PC-3 (cell line): ENCODE data around the gene TTLL12. TPM values are rescaled to one million over a fixed set of nuclear protein-coding genes. Genes with fewer than 3 reads are reported as not detected.

ENCODE experiments used
- ATAC-seq: fragments of 200-7000 bp; cut with Tn5 transposase; 2 replicates; pipeline ENCODE4 v1.9.1; 2020; ENCODE audit warnings: mild to moderate bottlenecking, moderate library complexity
- BruUV-seq: library from RNA; stranded (reverse); fragments of 400-500 nt; replicated peaks from 2 replicates; lab custom pipeline; 2021; lab: Mats Ljungman, UMichigan
- CTCF ChIA-PET: fragments of 300-600 bp; sonication (Branson Sonifier 250); formaldehyde crosslinking; loops from one replicate; lab custom pipeline; 2022; ENCODE audit warnings: antibody characterized with exemption; lab: Charles Lee
- POLR2A ChIA-PET: fragments of 300-600 bp; sonication (Branson Sonifier 250); formaldehyde crosslinking; loops from one replicate; lab custom pipeline; 2022; ENCODE audit warnings: antibody characterized with exemption; ENCODE audit not compliant: unreplicated experiment; lab: Charles Lee
- DNase-seq: peaks from one replicate; pipeline ENCODE4 v3.0.0-alpha.2; 2015
- H2AFZ ChIP-seq: fragments of 300-600 bp; sonication (generic); 2 replicates; pipeline ENCODE4 v1.6.0; 2016; ENCODE audit warnings: antibody characterized with exemption, low read length
- H3F3A ChIP-seq: fragments of 300-600 bp; sonication (generic); one replicate; pipeline ENCODE4 v1.6.0; 2017; ENCODE audit warnings: antibody characterized with exemption, low read length, control low read depth, mild to moderate bottlenecking; ENCODE audit not compliant: unreplicated experiment
- H3K27ac ChIP-seq: fragments of 300-600 bp; sonication (generic); 2 replicates; pipeline ENCODE4 v1.5.1; 2016; ENCODE audit warnings: mild to moderate bottlenecking, low read length
- H3K27me3 ChIP-seq: fragments of 300-600 bp; sonication (generic); 2 replicates; pipeline ENCODE4 v1.6.1; 2016; ENCODE audit warnings: low read length, mixed read lengths
- H3K36me3 ChIP-seq: fragments of 300-600 bp; sonication (generic); 2 replicates; pipeline ENCODE4 v1.6.1; 2016; ENCODE audit warnings: low read depth, mixed run types, low read length, mixed read lengths
- H3K4me1 ChIP-seq: fragments of 300-600 bp; sonication (generic); 2 replicates; pipeline ENCODE4 v1.5.1; 2016; ENCODE audit warnings: low read length; ENCODE audit not compliant: insufficient read depth
- H3K4me2 ChIP-seq: fragments of 300-600 bp; sonication (generic); 2 replicates; pipeline ENCODE4 v1.6.0; 2016; ENCODE audit warnings: low read length
- H3K4me3 ChIP-seq: fragments of 300-600 bp; sonication (generic); 2 replicates; pipeline ENCODE4 v1.5.1; 2016; ENCODE audit warnings: mild to moderate bottlenecking, low read length, mixed read lengths
- H3K79me2 ChIP-seq: fragments of 300-600 bp; sonication (generic); 2 replicates; pipeline ENCODE4 v1.6.1; 2017; ENCODE audit warnings: low read length, mixed read lengths
- H3K9ac ChIP-seq: fragments of 300-600 bp; sonication (generic); 2 replicates; pipeline ENCODE4 v1.6.0; 2016; ENCODE audit warnings: mild to moderate bottlenecking, low read length
- H3K9me2 ChIP-seq: fragments of 300-600 bp; sonication (generic); replicated peaks from 2 replicates; pipeline ENCODE4 v1.6.1; 2016; ENCODE audit warnings: mixed run types, low read length, mixed read lengths
- H3K9me3 ChIP-seq: fragments of 300-600 bp; sonication (generic); 2 replicates; pipeline ENCODE4 v1.6.1; 2016; ENCODE audit warnings: low read length, mixed read lengths
- H4K20me1 ChIP-seq: fragments of 300-600 bp; sonication (generic); 2 replicates; pipeline ENCODE4 v1.6.1; 2016; ENCODE audit warnings: low read length, mixed read lengths
- EZH2 ChIP-seq: fragments of 300-600 bp; sonication (generic); IDR thresholded peaks from one replicate; pipeline ENCODE4 v1.6.1; 2017; ENCODE audit warnings: antibody characterized with exemption, mild to moderate bottlenecking, low read length; ENCODE audit not compliant: unreplicated experiment
- EZH2phosphoT487 ChIP-seq: fragments of 300-600 bp; sonication (generic); IDR thresholded peaks from 2 replicates; pipeline ENCODE4 v1.6.1; 2018; ENCODE audit warnings: mild to moderate bottlenecking, antibody characterized with exemption, low read length, borderline replicate concordance
- intact Hi-C: fragments of 100-400 bp; cut with micrococcal nuclease; formaldehyde crosslinking; loops from 2 replicates; pipeline ENCODE4 v1.9.0; 2023
- total RNA-seq: library from RNA; depleted of rRNA; stranded (reverse); fragments of >200 nt; gene quantifications from 2 replicates; pipeline ENCODE4 v1.2.3, GENCODE V29; 2014
- TF ChIP-seq, protein P1 (sequence below): fragments of 300-600 bp; sonication (generic); conservative IDR thresholded peaks from 2 replicates; pipeline ENCODE4 v1.5.1; 2017; ENCODE audit warnings: antibody characterized with exemption, low read depth, mild to moderate bottlenecking, low read length

The TTLL12 gene
- total RNA-seq, 1 experiment from 2014 or later, result 48.9 TPM

DNA sequence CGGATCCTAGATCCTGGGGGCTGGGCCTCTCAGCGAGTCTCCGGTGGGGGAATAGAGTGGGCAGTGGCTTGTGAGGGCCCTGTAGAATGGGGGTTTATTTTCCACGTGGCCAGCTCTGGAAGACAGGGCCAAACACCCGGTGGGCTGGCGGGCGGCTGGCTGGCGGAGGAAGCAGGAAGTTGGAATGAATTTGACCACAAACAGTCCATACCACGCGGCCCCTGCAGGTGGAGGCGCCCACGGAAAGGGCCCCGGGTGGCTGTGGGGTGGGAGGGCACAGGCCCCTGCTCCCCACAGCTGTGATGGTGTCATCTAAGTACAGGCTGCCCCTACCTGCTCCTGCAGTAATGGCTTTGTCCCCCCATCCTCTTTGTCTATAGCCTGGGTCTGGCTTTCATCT is 58.8 kb downstream of the TTLL12 start:
- H4K20me1 ChIP-seq, result no peaks in the 10 kb centered on the region
- TF ChIP-seq EZH2phosphoT487 (no peak), EZH2 (no peak)
- TF ChIP-seq, protein P1, sequence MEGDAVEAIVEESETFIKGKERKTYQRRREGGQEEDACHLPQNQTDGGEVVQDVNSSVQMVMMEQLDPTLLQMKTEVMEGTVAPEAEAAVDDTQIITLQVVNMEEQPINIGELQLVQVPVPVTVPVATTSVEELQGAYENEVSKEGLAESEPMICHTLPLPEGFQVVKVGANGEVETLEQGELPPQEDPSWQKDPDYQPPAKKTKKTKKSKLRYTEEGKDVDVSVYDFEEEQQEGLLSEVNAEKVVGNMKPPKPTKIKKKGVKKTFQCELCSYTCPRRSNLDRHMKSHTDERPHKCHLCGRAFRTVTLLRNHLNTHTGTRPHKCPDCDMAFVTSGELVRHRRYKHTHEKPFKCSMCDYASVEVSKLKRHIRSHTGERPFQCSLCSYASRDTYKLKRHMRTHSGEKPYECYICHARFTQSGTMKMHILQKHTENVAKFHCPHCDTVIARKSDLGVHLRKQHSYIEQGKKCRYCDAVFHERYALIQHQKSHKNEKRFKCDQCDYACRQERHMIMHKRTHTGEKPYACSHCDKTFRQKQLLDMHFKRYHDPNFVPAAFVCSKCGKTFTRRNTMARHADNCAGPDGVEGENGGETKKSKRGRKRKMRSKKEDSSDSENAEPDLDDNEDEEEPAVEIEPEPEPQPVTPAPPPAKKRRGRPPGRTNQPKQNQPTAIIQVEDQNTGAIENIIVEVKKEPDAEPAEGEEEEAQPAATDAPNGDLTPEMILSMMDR, result no peak
- ATAC-seq (no peak), DNase-seq (no peak)
- H3K4me2 ChIP-seq, result peak overlapping the region; percentile 84
- ChIA-PET POLR2A (interaction anchor here (0.6 kb wide), 1 partner anchor 13 kb away, joined by 7 read pairs; no protein-coding TSS in a partner anchor), CTCF (no interaction called here)
- no TSS peak for BruUV-seq
- no peaks in the 10 kb centered on the region for H3K9me3 ChIP-seq
- H3K9ac ChIP-seq, result peak overlapping the region; percentile 96
- H3K9me2 ChIP-seq, result no peaks in the 10 kb centered on the region
- no peaks in the 10 kb centered on the region for H3K27me3 ChIP-seq
- H3K36me3 ChIP-seq, result no peaks in the 10 kb centered on the region; the same call in 1 of the 2 replicates
- no peaks in the 10 kb centered on the region for H3F3A ChIP-seq
- H2AFZ ChIP-seq, result no peak overlapping the region
- peaks cover 12% of the 10 kb centered on the region for H3K79me2 ChIP-seq
- peaks cover 36% of the 10 kb centered on the region for H3K4me1 ChIP-seq
- peak overlapping the region; percentile 100 for H3K27ac ChIP-seq
- intact Hi-C loops, result no loop called here
- peak overlapping the region; percentile 44; the same call in 1 of the 2 replicates for H3K4me3 ChIP-seq

DNA sequence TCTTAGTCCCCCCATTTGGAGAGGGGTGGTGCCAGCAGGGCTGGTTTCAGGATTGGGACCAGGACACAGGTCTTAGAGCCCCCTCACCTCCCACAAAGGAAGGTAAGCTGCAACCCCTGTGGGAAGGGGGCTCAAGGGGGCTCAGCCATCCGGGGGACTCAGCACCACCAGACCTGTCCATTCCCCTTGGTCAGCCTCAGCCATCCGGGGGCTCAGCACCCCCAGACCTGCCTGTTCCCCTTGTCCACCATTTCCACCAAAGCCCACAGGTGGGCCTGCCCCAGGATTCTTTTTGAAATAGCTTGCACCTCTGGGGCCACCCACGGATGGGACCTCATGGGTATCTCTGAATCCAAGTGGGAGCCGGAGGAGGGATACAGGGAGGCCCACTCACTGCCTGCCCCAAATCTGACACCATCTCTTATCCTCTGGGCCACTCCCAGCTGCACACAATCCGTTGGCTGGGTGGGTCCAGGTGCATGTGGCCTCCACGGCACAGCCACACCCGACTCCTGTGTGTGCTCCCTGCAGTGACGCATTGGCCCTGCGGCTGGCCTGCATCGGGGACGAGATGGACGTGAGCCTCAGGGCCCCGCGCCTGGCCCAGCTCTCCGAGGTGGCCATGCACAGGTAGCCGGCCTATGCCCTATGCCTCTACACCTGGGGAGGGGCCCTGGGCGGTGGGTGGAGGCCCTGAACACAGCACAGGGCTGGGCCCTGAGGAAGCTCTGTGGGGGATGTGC is 59.6 kb downstream of the TTLL12 start:
- no peaks in the 10 kb centered on the region for H4K20me1 ChIP-seq
- H3K9ac ChIP-seq, result peak overlapping the region; percentile 96
- intact Hi-C loops, result no loop called here
- H3K27ac ChIP-seq, result peak overlapping the region; percentile 100
- H3K36me3 ChIP-seq, result no peaks in the 10 kb centered on the region
- POLR2A ChIA-PET, result interaction anchor here (0.5 kb wide), 1 partner anchor 10 kb away, joined by 7 read pairs; no protein-coding TSS in a partner anchor
- peaks cover 12% of the 10 kb centered on the region for H3K79me2 ChIP-seq
- TF ChIP-seq EZH2 (no peak), EZH2phosphoT487 (no peak)
- TF ChIP-seq, protein P1, result no peak
- peak; percentile 89 for DNase-seq
- no peaks in the 10 kb centered on the region for H3K9me3 ChIP-seq
- CTCF ChIA-PET, result no interaction called here
- peak overlapping the region; percentile 84 for H3K4me2 ChIP-seq
- peak; percentile 86 for ATAC-seq
- no peaks in the 10 kb centered on the region for H3K9me2 ChIP-seq
- H2AFZ ChIP-seq, result no peak overlapping the region
- BruUV-seq, result TSS peak; percentile 88
- H3K27me3 ChIP-seq, result no peaks in the 10 kb centered on the region
- peaks cover 36% of the 10 kb centered on the region for H3K4me1 ChIP-seq
- H3F3A ChIP-seq, result no peaks in the 10 kb centered on the region
- H3K4me3 ChIP-seq, result peak overlapping the region; percentile 53
